Putamen (tissue), 1 donor: ENCODE data around the gene ANXA4.
"Not testable (repeated sequence)": the region's sequence is repeated elsewhere in the genome, so short reads cannot be mapped to it uniquely, and the experiment has no call there.

Experiments used
- DNase-seq: peaks from one replicate; pipeline ENCODE4 v3.0.0-alpha.2; 2016; ENCODE audit warnings: low spot score

Gene ANXA4

GRCh38 chr2:69776886-69777785 is 35.2 kb downstream of the ANXA4 start:
- no peak for DNase-seq

- no peak for DNase-seq
Measured at GRCh38 chr2:69777786-69778105, 35.8 kb downstream of the ANXA4 start.

- no peak for DNase-seq
Measured at GRCh38 chr2:69779258-69780001, 37.5 kb downstream of the ANXA4 start.

- DNase-seq, result no peak
Measured at GRCh38 chr2:69780921-69781320, 39.0 kb downstream of the ANXA4 start.

GRCh38 chr2:69781321-69782248 is 39.7 kb downstream of the ANXA4 start:
- no peak for DNase-seq

GRCh38 chr2:69784228-69784627 is 42.3 kb downstream of the ANXA4 start:
- DNase-seq, result no peak

GRCh38 chr2:69785358-69785757 is 43.4 kb downstream of the ANXA4 start:
- no peak for DNase-seq

GRCh38 chr2:69786052-69786560 is 44.2 kb downstream of the ANXA4 start:
- no peak for DNase-seq

GRCh38 chr2:69789175-69789721 is 47.3 kb downstream of the ANXA4 start:
- no peak for DNase-seq

GRCh38 chr2:69789772-69790600 is 48.1 kb downstream of the ANXA4 start:
- DNase-seq, result no peak

- DNase-seq, result no peak
Measured at GRCh38 chr2:69790601-69790959, 48.6 kb downstream of the ANXA4 start.

GRCh38 chr2:69791045-69791444 is 49.1 kb downstream of the ANXA4 start:
- DNase-seq, result no peak

- no peak for DNase-seq
Measured at GRCh38 chr2:69796174-69796573, 54.2 kb downstream of the ANXA4 start.

GRCh38 chr2:69797235-69797634 is 55.3 kb downstream of the ANXA4 start:
- no peak for DNase-seq

- DNase-seq, result no peak
Measured at GRCh38 chr2:69797836-69798289, 55.9 kb downstream of the ANXA4 start.

- no peak for DNase-seq
Measured at GRCh38 chr2:69798290-69798908, 56.5 kb downstream of the ANXA4 start.

GRCh38 chr2:69798909-69799526 is 57.1 kb downstream of the ANXA4 start:
- no peak for DNase-seq

- no peak for DNase-seq
Measured at GRCh38 chr2:69801745-69802290, 59.9 kb downstream of the ANXA4 start.

GRCh38 chr2:69802781-69803367 is 60.9 kb downstream of the ANXA4 start:
- not testable (repeated sequence) for DNase-seq
